K562 (cell line): Measurements from ENCODE around the gene ZDHHC8. TPM values are rescaled to one million over a fixed set of nuclear protein-coding genes. Genes with fewer than 3 reads are reported as not detected.

Source experiments
- CTCF ChIP-seq, 3 experiments: IDR thresholded peaks in 2 of 3; conservative IDR thresholded peaks in 1 of 3; 2 replicates each; pipeline ENCODE4 v1.5.1; 2011 to 2012; ENCODE audit warnings: low read length in 3 of 3, mild to moderate bottlenecking in 3 of 3, control low read depth in 2 of 3, improper control_type of control experiment in 1 of 3, inconsistent platforms in 1 of 3, low read depth in 1 of 3, mixed read lengths in 1 of 3, moderate library complexity in 1 of 3; ENCODE audit not compliant: insufficient read depth in 2 of 3
- E2F3 ChIP-seq: fragments of 250-450 bp; sonication (Bioruptor Pico); IDR thresholded peaks from 2 replicates; pipeline ENCODE4 v1.4.0; 2020; ENCODE audit warnings: mild to moderate bottlenecking
- ERF ChIP-seq: fragments of 450-650 bp; formaldehyde crosslinking; IDR thresholded peaks from 2 replicates; pipeline ENCODE4 v1.4.0; 2020; ENCODE audit warnings: mild to moderate bottlenecking, mixed read lengths
- HNRNPL ChIP-seq: fragments of 200-400 bp; formaldehyde crosslinking; IDR thresholded peaks from 2 replicates; pipeline ENCODE4 v1.6.1; 2017; ENCODE audit warnings: low read depth, mild to moderate bottlenecking, low read length
- MAFK ChIP-seq: IDR thresholded peaks from 2 replicates; pipeline ENCODE4 v1.6.1; 2011; ENCODE audit warnings: low read length, improper control_type of control experiment
- MYNN ChIP-seq, 2 experiments: sonication (generic); formaldehyde crosslinking in 1 of 2; IDR thresholded peaks; 2 replicates each; pipeline versions ENCODE4 v1.5.0 to v1.6.1; 2016 to 2020; ENCODE audit warnings: antibody characterized with exemption in 1 of 2, missing genetic modification reagents in 1 of 2
- NR2F6 ChIP-seq: fragments of 450-650 bp; formaldehyde crosslinking; IDR thresholded peaks from 2 replicates; pipeline ENCODE4 v1.4.0; 2020; ENCODE audit warnings: mild to moderate bottlenecking
- RAD21 ChIP-seq, 2 experiments: fragments of 250-450 bp in 1 of 2; fragments of 450-650 bp in 1 of 2; sonication (Bioruptor Pico) in 1 of 2; formaldehyde crosslinking in 1 of 2; IDR thresholded peaks in 1 of 2; conservative IDR thresholded peaks in 1 of 2; 2 replicates each; pipeline versions ENCODE4 v1.4.0 to v1.8.0; 2020 to 2022; ENCODE audit warnings: mild to moderate bottlenecking in 2 of 2, moderate library complexity in 1 of 2
- RHOXF2B ChIP-seq: fragments of 250-450 bp; sonication (Bioruptor Pico); conservative IDR thresholded peaks from 2 replicates; pipeline ENCODE4 v1.5.1; 2021
- TAF15 ChIP-seq: fragments of 200-400 bp; formaldehyde crosslinking; IDR thresholded peaks from 2 replicates; pipeline ENCODE4 v1.6.1; 2017; ENCODE audit warnings: mild to moderate bottlenecking, low read depth, low read length, moderate library complexity
- THRA ChIP-seq: fragments of 450-650 bp; IDR thresholded peaks from 2 replicates; pipeline ENCODE4 v1.6.1; 2017; ENCODE audit warnings: mild to moderate bottlenecking, moderate library complexity
- ZNF143 ChIP-seq: sonication (generic); formaldehyde crosslinking; IDR thresholded peaks from 2 replicates; pipeline ENCODE4 v1.9.0; 2022; ENCODE audit warnings: mild to moderate bottlenecking, missing genetic modification reagents
- ZNF408 ChIP-seq: fragments of 250-450 bp; sonication (Bioruptor Pico); IDR thresholded peaks from 2 replicates; pipeline ENCODE4 v1.4.0; 2020; ENCODE audit warnings: low read depth, mild to moderate bottlenecking, moderate library complexity
- ZNF668 ChIP-seq: fragments of 250-450 bp; sonication (Bioruptor Pico); IDR thresholded peaks from 2 replicates; pipeline ENCODE4 v1.8.0; 2022; ENCODE audit warnings: mild to moderate bottlenecking, inconsistent platforms
- ZNF764 ChIP-seq: fragments of 250-450 bp; sonication (Bioruptor Pico); IDR thresholded peaks from 2 replicates; pipeline ENCODE4 v1.4.0; 2020; ENCODE audit warnings: low read depth, mild to moderate bottlenecking, moderate library complexity
- polyA plus RNA-seq, 8 experiments: library from polyadenylated mRNA; depleted of rRNA in 4 of 8; stranded (reverse) in 5 of 8; unstranded in 3 of 8; fragments of >200 nt; fragmentation: Nextera tagmentation in 2 of 8; fragmentation: Illumina TruSeq in 1 of 8; extraction: Ambion mirVana in 2 of 8; extraction: Trizol in 1 of 8; gene quantifications; 2 replicates each; pipeline versions ENCODE4 v1.2.1 to v1.2.3, GENCODE V29; 2011 to 2014; ENCODE audit warnings: inconsistent platforms in 1 of 8, missing spikeins in 1 of 8
- total RNA-seq, 7 experiments: library from RNA; depleted of rRNA in 6 of 7; stranded (reverse); fragments of >200 nt in 6 of 7; fragmentation: Illumina TruSeq in 2 of 7; extraction: Trizol in 2 of 7; gene quantifications; 2 replicates each; pipeline versions ENCODE4 v1.2.1 to v1.2.3, GENCODE V29; 2011 to 2021; ENCODE audit warnings: low replicate concordance in 1 of 7
- TF ChIP-seq, protein P1 (sequence below), 3 experiments: fragments of 200-800 bp in 1 of 3; fragments of 250-450 bp in 1 of 3; fragments of 450-650 bp in 1 of 3; sonication (Bioruptor Pico) in 1 of 3; sonication (Bioruptor generic) in 1 of 3; formaldehyde crosslinking in 1 of 3; IDR thresholded peaks; 2 replicates each; pipeline versions ENCODE4 v1.6.1 to v1.8.0; 2016 to 2022; ENCODE audit warnings: mild to moderate bottlenecking in 2 of 3, missing genetic modification characterization in 2 of 3, missing compliant biosample characterization in 1 of 3, moderate library complexity in 1 of 3
- TF ChIP-seq, protein P2 (sequence below): fragments of 250-450 bp; sonication (Bioruptor Pico); IDR thresholded peaks from 2 replicates; pipeline ENCODE4 v1.9.0; 2021; ENCODE audit warnings: mild to moderate bottlenecking, inconsistent platforms

Gene ZDHHC8
- total and polyA plus RNA-seq, 9 of the 15 experiments (the other 6 are each of a cell fraction or from before 2014, with no cell fraction given), result 0.04 to 109 (median 16.4) TPM

DNA sequence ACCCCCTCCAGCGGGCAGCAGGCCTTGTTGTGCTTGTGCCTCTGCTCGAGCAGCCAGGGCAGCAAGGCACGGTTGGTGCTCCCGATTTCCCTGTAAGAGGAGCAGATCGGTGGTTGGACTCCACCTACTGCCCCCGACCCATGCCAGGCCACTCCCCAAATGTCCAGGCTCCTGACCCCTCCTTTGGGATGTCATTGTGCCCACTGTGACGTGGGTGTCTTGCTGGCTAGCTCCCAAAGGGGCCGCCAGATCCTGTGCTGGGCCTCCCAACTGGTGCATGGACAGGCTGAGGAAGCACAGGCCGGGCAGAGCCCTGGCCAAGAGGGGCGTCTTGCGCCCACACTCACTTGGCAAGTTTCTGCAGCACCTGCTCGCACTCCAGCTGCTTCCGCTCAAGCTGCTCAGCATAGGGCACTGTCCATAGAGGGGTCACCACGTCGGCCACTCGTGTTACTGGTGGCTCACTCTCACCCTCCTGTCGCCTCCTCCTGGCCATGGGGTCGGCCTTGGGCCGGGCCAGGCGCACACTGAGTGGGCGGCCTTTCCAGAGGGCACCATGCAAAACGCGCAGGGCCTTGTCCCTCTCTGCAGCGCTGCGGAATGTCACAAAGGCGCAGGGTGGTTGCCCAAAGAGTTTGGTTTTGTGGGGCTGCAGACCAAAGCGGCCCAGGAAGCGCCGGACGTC lies 15.8 kb upstream of the ZDHHC8 start, which contains the start of gene RANBP1 (continued):
- TF ChIP-seq RAD21 (CRISPR knock-in tag; conservative IDR thresholded peaks at IDR 0.05 in 1 of 2, IDR thresholded peaks at IDR 0.05 in 1 of 2), result 0 out of 4 replicates have a peak, but pooled peaks of 1 of the 2 experiments have one; percentile 19
- TF ChIP-seq CTCF (IDR thresholded peaks at IDR 0.05 in 2 of 3, conservative IDR thresholded peaks at IDR 0.05 in 1 of 3; ENCODE audit: insufficient read depth in 2 of 3, low read depth in 1 of 3, low read length in 3 of 3), result peak; percentile 15 to 59 (median 39); a peak in 5 of 6 replicates
- peak; percentile 22; the same call in 1 of the 2 replicates for TF ChIP-seq MAFK
- TF ChIP-seq ZNF668 (CRISPR knock-in tag), result 0 out of 2 replicates have a peak, but pooled peaks have one; percentile 18
- TF ChIP-seq ZNF764 (CRISPR knock-in tag), result peak; percentile 91
- TF ChIP-seq E2F3, result peak; percentile 11; the same call in 1 of the 2 replicates
- no peak for TF ChIP-seq ZNF143 (CRISPR knock-in tag)
- 0 out of 2 replicates have a peak, but pooled peaks have one; percentile 8 for TF ChIP-seq ERF (CRISPR knock-in tag)
- no peak for TF ChIP-seq RHOXF2B (CRISPR knock-in tag)
- TF ChIP-seq NR2F6 (CRISPR knock-in tag), result 0 out of 2 replicates have a peak, but pooled peaks have one; percentile 1
- no peak for TF ChIP-seq ZNF408 (CRISPR knock-in tag)
- TF ChIP-seq TAF15, result peak; percentile 33; the same call in 1 of the 2 replicates
- TF ChIP-seq MYNN (IDR thresholded peaks at IDR 0.05), result no peak
- TF ChIP-seq MYNN (CRISPR knock-in tag; IDR thresholded peaks at IDR 0.05), result no peak
- no peak for TF ChIP-seq THRA
- TF ChIP-seq, protein P1, sequence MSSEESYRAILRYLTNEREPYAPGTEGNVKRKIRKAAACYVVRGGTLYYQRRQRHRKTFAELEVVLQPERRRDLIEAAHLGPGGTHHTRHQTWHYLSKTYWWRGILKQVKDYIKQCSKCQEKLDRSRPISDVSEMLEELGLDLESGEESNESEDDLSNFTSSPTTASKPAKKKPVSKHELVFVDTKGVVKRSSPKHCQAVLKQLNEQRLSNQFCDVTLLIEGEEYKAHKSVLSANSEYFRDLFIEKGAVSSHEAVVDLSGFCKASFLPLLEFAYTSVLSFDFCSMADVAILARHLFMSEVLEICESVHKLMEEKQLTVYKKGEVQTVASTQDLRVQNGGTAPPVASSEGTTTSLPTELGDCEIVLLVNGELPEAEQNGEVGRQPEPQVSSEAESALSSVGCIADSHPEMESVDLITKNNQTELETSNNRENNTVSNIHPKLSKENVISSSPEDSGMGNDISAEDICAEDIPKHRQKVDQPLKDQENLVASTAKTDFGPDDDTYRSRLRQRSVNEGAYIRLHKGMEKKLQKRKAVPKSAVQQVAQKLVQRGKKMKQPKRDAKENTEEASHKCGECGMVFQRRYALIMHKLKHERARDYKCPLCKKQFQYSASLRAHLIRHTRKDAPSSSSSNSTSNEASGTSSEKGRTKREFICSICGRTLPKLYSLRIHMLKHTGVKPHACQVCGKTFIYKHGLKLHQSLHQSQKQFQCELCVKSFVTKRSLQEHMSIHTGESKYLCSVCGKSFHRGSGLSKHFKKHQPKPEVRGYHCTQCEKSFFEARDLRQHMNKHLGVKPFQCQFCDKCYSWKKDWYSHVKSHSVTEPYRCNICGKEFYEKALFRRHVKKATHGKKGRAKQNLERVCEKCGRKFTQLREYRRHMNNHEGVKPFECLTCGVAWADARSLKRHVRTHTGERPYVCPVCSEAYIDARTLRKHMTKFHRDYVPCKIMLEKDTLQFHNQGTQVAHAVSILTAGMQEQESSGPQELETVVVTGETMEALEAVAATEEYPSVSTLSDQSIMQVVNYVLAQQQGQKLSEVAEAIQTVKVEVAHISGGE (CRISPR knock-in tag; IDR thresholded peaks at IDR 0.05), result peak in 1 of 3 experiments; percentile 52; a peak in 1 of 6 replicates
- TF ChIP-seq, protein P2, sequence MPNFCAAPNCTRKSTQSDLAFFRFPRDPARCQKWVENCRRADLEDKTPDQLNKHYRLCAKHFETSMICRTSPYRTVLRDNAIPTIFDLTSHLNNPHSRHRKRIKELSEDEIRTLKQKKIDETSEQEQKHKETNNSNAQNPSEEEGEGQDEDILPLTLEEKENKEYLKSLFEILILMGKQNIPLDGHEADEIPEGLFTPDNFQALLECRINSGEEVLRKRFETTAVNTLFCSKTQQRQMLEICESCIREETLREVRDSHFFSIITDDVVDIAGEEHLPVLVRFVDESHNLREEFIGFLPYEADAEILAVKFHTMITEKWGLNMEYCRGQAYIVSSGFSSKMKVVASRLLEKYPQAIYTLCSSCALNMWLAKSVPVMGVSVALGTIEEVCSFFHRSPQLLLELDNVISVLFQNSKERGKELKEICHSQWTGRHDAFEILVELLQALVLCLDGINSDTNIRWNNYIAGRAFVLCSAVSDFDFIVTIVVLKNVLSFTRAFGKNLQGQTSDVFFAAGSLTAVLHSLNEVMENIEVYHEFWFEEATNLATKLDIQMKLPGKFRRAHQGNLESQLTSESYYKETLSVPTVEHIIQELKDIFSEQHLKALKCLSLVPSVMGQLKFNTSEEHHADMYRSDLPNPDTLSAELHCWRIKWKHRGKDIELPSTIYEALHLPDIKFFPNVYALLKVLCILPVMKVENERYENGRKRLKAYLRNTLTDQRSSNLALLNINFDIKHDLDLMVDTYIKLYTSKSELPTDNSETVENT (CRISPR knock-in tag), result peak; percentile 54; the same call in 1 of the 2 replicates
- TF ChIP-seq HNRNPL, result 0 out of 2 replicates have a peak, but pooled peaks have one; percentile 21
